GM23338 (cell line): Measurements from ENCODE around the gene CCDC92. TPM values are rescaled to one million over a fixed set of nuclear protein-coding genes. Genes with fewer than 3 reads are reported as not detected.

Source experiments
- ATAC-seq: fragments of 200-7000 bp; cut with Tn5 transposase; 3 replicates; pipeline ENCODE4 v1.9.1; 2020
- DNase-seq: peaks from one replicate; pipeline ENCODE4 v3.0.0-alpha.2; 2015; ENCODE audit warnings: low spot score
- H2AFZ ChIP-seq: fragments of 200-600 bp; sonication (generic); 2 replicates; pipeline ENCODE4 v1.8.0; 2016; ENCODE audit warnings: antibody characterized with exemption, mild to moderate bottlenecking, moderate library complexity
- H3F3A ChIP-seq: fragments of 200-600 bp; sonication (generic); replicated peaks from 2 replicates; pipeline ENCODE4 v1.8.0; 2017; ENCODE audit warnings: antibody characterized with exemption, mixed run types, low read depth
- H3K27ac ChIP-seq: fragments of 200-600 bp; sonication (generic); 2 replicates; pipeline ENCODE4 v1.6.1; 2016; ENCODE audit warnings: low read depth
- H3K27me3 ChIP-seq: fragments of 200-600 bp; sonication (generic); 2 replicates; pipeline ENCODE4 v1.8.0; 2016; ENCODE audit warnings: mild to moderate bottlenecking, mixed run types, moderate library complexity; ENCODE audit not compliant: insufficient read depth
- H3K36me3 ChIP-seq: fragments of 200-600 bp; sonication (generic); 2 replicates; pipeline ENCODE4 v1.8.0; 2016; ENCODE audit warnings: mild to moderate bottlenecking; ENCODE audit not compliant: insufficient read depth
- H3K4me1 ChIP-seq: fragments of 200-600 bp; sonication (generic); 2 replicates; pipeline ENCODE4 v1.8.0; 2016; ENCODE audit warnings: mild to moderate bottlenecking, moderate library complexity; ENCODE audit not compliant: insufficient read depth
- H3K4me2 ChIP-seq: fragments of 200-600 bp; sonication (generic); 2 replicates; pipeline ENCODE4 v1.7.1; 2017; ENCODE audit warnings: mixed run types
- H3K4me3 ChIP-seq: fragments of 200-600 bp; sonication (generic); 2 replicates; pipeline ENCODE4 v1.6.1; 2016; ENCODE audit warnings: mixed run types
- H3K79me2 ChIP-seq: fragments of 200-600 bp; sonication (generic); replicated peaks from 2 replicates; pipeline ENCODE4 v1.8.0; 2017; ENCODE audit warnings: mild to moderate bottlenecking; ENCODE audit not compliant: insufficient read depth
- H3K9me2 ChIP-seq: fragments of 200-600 bp; sonication (generic); 2 replicates; pipeline ENCODE4 v1.8.0; 2017; ENCODE audit not compliant: insufficient read depth
- H4K20me1 ChIP-seq: fragments of 200-600 bp; sonication (generic); replicated peaks from 2 replicates; pipeline ENCODE4 v1.8.0; 2017; ENCODE audit warnings: mild to moderate bottlenecking; ENCODE audit not compliant: insufficient read depth
- H3K27ac Mint-ChIP-seq: 2 replicates; pipeline ENCODE4 v1.8.0; 2020; ENCODE audit warnings: inconsistent platforms, mild to moderate bottlenecking, moderate library complexity, mixed read lengths
- H3K27me3 Mint-ChIP-seq: 3 replicates; pipeline ENCODE4 v1.8.0; 2022; ENCODE audit warnings: low read depth, mild to moderate bottlenecking, moderate library complexity, mixed read lengths, inconsistent platforms; ENCODE audit not compliant: insufficient read depth, poor library complexity
- H3K36me3 Mint-ChIP-seq: 3 replicates; pipeline ENCODE4 v1.8.0; 2021; ENCODE audit warnings: low read depth, mild to moderate bottlenecking, inconsistent platforms, moderate library complexity, mixed read lengths
- H3K4me1 Mint-ChIP-seq: 3 replicates; pipeline ENCODE4 v1.8.0; 2020; ENCODE audit warnings: mild to moderate bottlenecking, inconsistent platforms, mixed read lengths
- H3K4me3 Mint-ChIP-seq: 3 replicates; pipeline ENCODE4 v1.8.0; 2021; ENCODE audit warnings: moderate library complexity, mild to moderate bottlenecking, inconsistent platforms, mixed read lengths
- H3K9me3 Mint-ChIP-seq: 3 replicates; pipeline ENCODE4 v1.8.0; 2020; ENCODE audit warnings: moderate library complexity, mild to moderate bottlenecking, inconsistent platforms, mixed read lengths
- EZH2 ChIP-seq: fragments of 200-600 bp; sonication (generic); IDR thresholded peaks from one replicate; pipeline ENCODE4 v1.8.0; 2017; ENCODE audit warnings: antibody characterized with exemption, mild to moderate bottlenecking, low read depth; ENCODE audit not compliant: unreplicated experiment
- JUNB ChIP-seq: IDR thresholded peaks from one replicate; pipeline ENCODE4 v1.6.1; 2016; ENCODE audit warnings: antibody characterized with exemption; ENCODE audit not compliant: unreplicated experiment
- NANOG ChIP-seq: IDR thresholded peaks from 2 replicates; pipeline ENCODE4 v1.6.1; 2016; ENCODE audit warnings: antibody characterized with exemption, borderline replicate concordance
- POLR2AphosphoS5 ChIP-seq: IDR thresholded peaks from 2 replicates; pipeline ENCODE4 v1.6.1; 2016; ENCODE audit warnings: antibody characterized with exemption, low read depth
- REST ChIP-seq: IDR thresholded peaks from one replicate; pipeline ENCODE4 v1.6.1; 2018; ENCODE audit warnings: antibody characterized with exemption; ENCODE audit not compliant: unreplicated experiment
- STAT1 ChIP-seq: IDR thresholded peaks from one replicate; pipeline ENCODE4 v1.6.1; 2016; ENCODE audit warnings: antibody characterized with exemption; ENCODE audit not compliant: unreplicated experiment
- ZNF114 ChIP-seq: fragments of 250-450 bp; sonication (Bioruptor Pico); IDR thresholded peaks from 2 replicates; pipeline ENCODE4 v1.5.0; 2020; ENCODE audit warnings: mild to moderate bottlenecking, moderate library complexity
- ZNF331 ChIP-seq: fragments of 250-450 bp; sonication (Bioruptor Pico); IDR thresholded peaks from 2 replicates; pipeline ENCODE4 v1.5.0; 2020; ENCODE audit warnings: low read depth, mild to moderate bottlenecking, moderate library complexity
- polyA plus RNA-seq: library from polyadenylated mRNA; unstranded; fragments of >200 nt; fragmentation: Nextera tagmentation; extraction: Ambion mirVana; gene quantifications from 2 replicates; pipeline ENCODE4 v1.2.1, GENCODE V29; 2016
- total RNA-seq: library from RNA; depleted of rRNA; stranded (reverse); fragments of >200 nt; shearing (Covaris generic); gene quantifications from 2 replicates; pipeline ENCODE4 v1.2.3, GENCODE V29; 2014
- TF ChIP-seq, protein P1 (sequence below): fragments of 250-450 bp; sonication (Bioruptor Pico); IDR thresholded peaks from 2 replicates; pipeline ENCODE4 v1.5.0; 2020; ENCODE audit warnings: mild to moderate bottlenecking, moderate library complexity
- TF ChIP-seq, protein P2 (sequence below): IDR thresholded peaks from 2 replicates; pipeline ENCODE4 v1.6.1; 2016; ENCODE audit warnings: antibody characterized with exemption

Gene CCDC92
- total and polyA plus RNA-seq, 2 experiments from 2014 or later: 0.08 to 0.31 TPM

GRCh38 chr12:123910761-123911193 is 61.9 kb downstream of the CCDC92 start (continued):
- TF ChIP-seq REST (no peak), EZH2 (no peak)

DNA sequence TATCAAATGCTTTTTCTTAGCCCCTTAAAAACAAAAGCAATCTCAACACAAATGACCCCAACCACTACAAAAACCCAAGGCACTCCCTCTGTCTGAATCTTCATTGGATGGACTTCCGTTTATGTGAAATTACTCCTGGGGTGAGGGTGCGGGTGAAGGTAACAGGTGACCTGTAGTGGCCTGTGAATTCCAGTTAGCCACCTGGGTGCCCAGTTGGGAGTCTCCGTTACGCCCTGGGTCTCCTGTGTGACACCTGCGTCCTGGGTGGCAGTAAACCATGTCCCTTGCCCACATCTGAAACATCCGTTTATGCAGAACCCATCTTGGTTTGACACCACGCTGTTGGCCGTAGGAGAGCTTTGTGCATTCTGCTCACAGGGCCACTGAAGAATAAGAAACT is 62.6 kb downstream of the CCDC92 start:
- H3K9me3 Mint-ChIP-seq: peaks cover 15% of the 10 kb centered on the region
- Histone ChIP-seq H3K27me3 (no peaks in the 10 kb centered on the region), H3K4me1 (no peaks in the 10 kb centered on the region), H4K20me1 (no peaks in the 10 kb centered on the region), H3K9me2 (no peaks in the 10 kb centered on the region), H3K4me3 (no peak overlapping the region), H3F3A (no peaks in the 10 kb centered on the region; the same call in 1 of the 2 replicates), H3K27ac (no peak overlapping the region), H3K36me3 (no peaks in the 10 kb centered on the region), H3K79me2 (no peaks in the 10 kb centered on the region), H2AFZ (no peak overlapping the region), H3K4me2 (no peak overlapping the region)
- H3K4me1 Mint-ChIP-seq: peaks cover 1% of the 10 kb centered on the region; the same call in 2 of the 3 replicates
- peaks cover 10% of the 10 kb centered on the region for H3K36me3 Mint-ChIP-seq
- peaks cover 44% of the 10 kb centered on the region for H3K27me3 Mint-ChIP-seq
- no peak overlapping the region for H3K27ac Mint-ChIP-seq
- ATAC-seq (no peak), DNase-seq (no peak)
- no peak overlapping the region for H3K4me3 Mint-ChIP-seq
- TF ChIP-seq, protein P1, sequence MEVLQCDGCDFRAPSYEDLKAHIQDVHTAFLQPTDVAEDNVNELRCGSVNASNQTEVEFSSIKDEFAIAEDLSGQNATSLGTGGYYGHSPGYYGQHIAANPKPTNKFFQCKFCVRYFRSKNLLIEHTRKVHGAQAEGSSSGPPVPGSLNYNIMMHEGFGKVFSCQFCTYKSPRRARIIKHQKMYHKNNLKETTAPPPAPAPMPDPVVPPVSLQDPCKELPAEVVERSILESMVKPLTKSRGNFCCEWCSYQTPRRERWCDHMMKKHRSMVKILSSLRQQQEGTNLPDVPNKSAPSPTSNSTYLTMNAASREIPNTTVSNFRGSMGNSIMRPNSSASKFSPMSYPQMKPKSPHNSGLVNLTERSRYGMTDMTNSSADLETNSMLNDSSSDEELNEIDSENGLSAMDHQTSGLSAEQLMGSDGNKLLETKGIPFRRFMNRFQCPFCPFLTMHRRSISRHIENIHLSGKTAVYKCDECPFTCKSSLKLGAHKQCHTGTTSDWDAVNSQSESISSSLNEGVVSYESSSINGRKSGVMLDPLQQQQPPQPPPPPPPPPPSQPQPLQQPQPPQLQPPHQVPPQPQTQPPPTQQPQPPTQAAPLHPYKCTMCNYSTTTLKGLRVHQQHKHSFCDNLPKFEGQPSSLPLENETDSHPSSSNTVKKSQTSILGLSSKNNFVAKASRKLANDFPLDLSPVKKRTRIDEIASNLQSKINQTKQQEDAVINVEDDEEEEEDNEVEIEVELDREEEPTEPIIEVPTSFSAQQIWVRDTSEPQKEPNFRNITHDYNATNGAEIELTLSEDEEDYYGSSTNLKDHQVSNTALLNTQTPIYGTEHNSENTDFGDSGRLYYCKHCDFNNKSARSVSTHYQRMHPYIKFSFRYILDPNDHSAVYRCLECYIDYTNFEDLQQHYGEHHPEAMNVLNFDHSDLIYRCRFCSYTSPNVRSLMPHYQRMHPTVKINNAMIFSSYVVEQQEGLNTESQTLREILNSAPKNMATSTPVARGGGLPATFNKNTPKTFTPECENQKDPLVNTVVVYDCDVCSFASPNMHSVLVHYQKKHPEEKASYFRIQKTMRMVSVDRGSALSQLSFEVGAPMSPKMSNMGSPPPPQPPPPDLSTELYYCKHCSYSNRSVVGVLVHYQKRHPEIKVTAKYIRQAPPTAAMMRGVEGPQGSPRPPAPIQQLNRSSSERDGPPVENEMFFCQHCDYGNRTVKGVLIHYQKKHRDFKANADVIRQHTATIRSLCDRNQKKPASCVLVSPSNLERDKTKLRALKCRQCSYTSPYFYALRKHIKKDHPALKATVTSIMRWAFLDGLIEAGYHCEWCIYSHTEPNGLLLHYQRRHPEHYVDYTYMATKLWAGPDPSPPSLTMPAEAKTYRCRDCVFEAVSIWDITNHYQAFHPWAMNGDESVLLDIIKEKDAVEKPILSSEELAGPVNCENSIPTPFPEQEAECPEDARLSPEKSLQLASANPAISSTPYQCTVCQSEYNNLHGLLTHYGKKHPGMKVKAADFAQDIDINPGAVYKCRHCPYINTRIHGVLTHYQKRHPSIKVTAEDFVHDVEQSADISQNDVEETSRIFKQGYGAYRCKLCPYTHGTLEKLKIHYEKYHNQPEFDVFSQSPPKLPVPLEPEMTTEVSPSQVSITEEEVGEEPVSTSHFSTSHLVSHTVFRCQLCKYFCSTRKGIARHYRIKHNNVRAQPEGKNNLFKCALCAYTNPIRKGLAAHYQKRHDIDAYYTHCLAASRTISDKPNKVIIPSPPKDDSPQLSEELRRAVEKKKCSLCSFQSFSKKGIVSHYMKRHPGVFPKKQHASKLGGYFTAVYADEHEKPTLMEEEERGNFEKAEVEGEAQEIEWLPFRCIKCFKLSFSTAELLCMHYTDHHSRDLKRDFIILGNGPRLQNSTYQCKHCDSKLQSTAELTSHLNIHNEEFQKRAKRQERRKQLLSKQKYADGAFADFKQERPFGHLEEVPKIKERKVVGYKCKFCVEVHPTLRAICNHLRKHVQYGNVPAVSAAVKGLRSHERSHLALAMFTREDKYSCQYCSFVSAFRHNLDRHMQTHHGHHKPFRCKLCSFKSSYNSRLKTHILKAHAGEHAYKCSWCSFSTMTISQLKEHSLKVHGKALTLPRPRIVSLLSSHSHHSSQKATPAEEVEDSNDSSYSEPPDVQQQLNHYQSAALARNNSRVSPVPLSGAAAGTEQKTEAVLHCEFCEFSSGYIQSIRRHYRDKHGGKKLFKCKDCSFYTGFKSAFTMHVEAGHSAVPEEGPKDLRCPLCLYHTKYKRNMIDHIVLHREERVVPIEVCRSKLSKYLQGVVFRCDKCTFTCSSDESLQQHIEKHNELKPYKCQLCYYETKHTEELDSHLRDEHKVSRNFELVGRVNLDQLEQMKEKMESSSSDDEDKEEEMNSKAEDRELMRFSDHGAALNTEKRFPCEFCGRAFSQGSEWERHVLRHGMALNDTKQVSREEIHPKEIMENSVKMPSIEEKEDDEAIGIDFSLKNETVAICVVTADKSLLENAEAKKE: no peak
- TF ChIP-seq ZNF331 (CRISPR knock-in tag) (no peak), STAT1 (no peak), ZNF114 (CRISPR knock-in tag) (no peak), POLR2AphosphoS5 (no peak), EZH2 (no peak), JUNB (no peak), NANOG (no peak), REST (no peak)
- TF ChIP-seq, protein P2, sequence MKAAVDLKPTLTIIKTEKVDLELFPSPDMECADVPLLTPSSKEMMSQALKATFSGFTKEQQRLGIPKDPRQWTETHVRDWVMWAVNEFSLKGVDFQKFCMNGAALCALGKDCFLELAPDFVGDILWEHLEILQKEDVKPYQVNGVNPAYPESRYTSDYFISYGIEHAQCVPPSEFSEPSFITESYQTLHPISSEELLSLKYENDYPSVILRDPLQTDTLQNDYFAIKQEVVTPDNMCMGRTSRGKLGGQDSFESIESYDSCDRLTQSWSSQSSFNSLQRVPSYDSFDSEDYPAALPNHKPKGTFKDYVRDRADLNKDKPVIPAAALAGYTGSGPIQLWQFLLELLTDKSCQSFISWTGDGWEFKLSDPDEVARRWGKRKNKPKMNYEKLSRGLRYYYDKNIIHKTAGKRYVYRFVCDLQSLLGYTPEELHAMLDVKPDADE: no peak
